GM23338 (cell line): ENCODE data around the gene TGIF2. TPM values are rescaled to one million over a fixed set of nuclear protein-coding genes. Genes with fewer than 3 reads are reported as not detected.

Source experiments
- CREB1 ChIP-seq: fragments of 250-450 bp; sonication (Bioruptor Pico); IDR thresholded peaks from 2 replicates; pipeline ENCODE4 v1.5.0; 2020; ENCODE audit warnings: low read depth, mild to moderate bottlenecking, moderate library complexity
- CTCF ChIP-seq, 2 experiments: fragments of 200-600 bp in 1 of 2; sonication (generic) in 1 of 2; conservative IDR thresholded peaks; 2 replicates each; pipeline versions ENCODE4 v1.5.1 to v1.6.1; 2016 to 2017; ENCODE audit warnings: antibody characterized with exemption in 2 of 2, low read depth in 2 of 2, mild to moderate bottlenecking in 2 of 2, moderate library complexity in 1 of 2
- JUNB ChIP-seq: IDR thresholded peaks from one replicate; pipeline ENCODE4 v1.6.1; 2016; ENCODE audit warnings: antibody characterized with exemption; ENCODE audit not compliant: unreplicated experiment
- NANOG ChIP-seq: IDR thresholded peaks from 2 replicates; pipeline ENCODE4 v1.6.1; 2016; ENCODE audit warnings: antibody characterized with exemption, borderline replicate concordance
- STAT1 ChIP-seq: IDR thresholded peaks from one replicate; pipeline ENCODE4 v1.6.1; 2016; ENCODE audit warnings: antibody characterized with exemption; ENCODE audit not compliant: unreplicated experiment
- ZNF114 ChIP-seq: fragments of 250-450 bp; sonication (Bioruptor Pico); IDR thresholded peaks from 2 replicates; pipeline ENCODE4 v1.5.0; 2020; ENCODE audit warnings: mild to moderate bottlenecking, moderate library complexity
- polyA plus RNA-seq: library from polyadenylated mRNA; unstranded; fragments of >200 nt; fragmentation: Nextera tagmentation; extraction: Ambion mirVana; gene quantifications from 2 replicates; pipeline ENCODE4 v1.2.1, GENCODE V29; 2016
- total RNA-seq: library from RNA; depleted of rRNA; stranded (reverse); fragments of >200 nt; shearing (Covaris generic); gene quantifications from 2 replicates; pipeline ENCODE4 v1.2.3, GENCODE V29; 2014
- TF ChIP-seq, protein P1 (sequence below): fragments of 250-450 bp; sonication (Bioruptor Pico); IDR thresholded peaks from 2 replicates; pipeline ENCODE4 v1.5.0; 2020; ENCODE audit warnings: mild to moderate bottlenecking, moderate library complexity
- TF ChIP-seq, protein P2 (sequence below): IDR thresholded peaks from 2 replicates; pipeline ENCODE4 v1.6.1; 2016; ENCODE audit warnings: antibody characterized with exemption

The TGIF2 gene
- total and polyA plus RNA-seq, 2 experiments from 2014 or later: 47.6 to 63.2 TPM

DNA sequence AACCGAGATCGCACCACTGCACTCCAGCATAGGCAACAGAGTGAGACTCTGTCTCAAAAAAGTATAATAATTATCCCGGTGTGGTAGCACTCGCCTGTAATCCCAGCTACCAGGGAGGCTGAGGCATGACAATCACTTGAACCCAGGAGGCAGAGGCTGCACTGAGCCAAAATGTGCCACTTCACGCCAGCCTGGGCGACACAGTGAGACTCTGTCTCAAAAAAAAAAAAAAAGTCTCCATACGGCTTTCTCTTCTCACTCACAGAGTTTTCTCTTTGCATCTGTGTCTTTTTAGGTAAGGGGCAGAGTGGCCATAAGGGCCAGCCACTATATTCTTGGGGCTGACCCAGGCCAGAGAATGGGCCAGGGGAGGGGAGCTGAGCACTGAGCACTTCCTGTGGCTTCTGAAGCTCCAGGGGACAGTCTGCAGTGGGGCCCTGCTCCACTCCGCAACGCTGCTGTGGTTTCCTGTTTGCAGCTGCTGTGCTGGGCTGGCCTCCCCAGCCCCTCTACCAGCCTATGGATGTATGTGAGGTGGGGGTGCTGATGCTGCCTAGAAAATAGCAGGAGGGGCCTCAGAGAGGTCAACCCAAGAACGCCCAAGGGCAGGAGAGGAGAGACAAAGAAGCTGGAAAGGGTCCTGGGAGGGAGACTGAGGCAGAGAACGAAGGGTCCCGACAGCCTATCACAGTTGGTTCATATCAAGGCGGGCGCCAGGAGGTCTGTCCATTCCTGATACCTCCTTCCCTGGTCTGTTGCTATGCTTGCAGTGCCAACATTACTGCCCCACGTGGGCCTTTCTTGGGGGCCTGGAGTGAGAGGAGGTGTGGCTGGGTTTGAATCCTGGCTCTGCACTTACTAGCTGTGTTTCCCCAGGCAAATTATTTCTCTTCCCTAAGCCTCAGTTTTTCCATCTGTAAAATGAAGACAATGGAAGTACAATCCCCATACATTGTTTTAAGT lies 56.6 kb downstream of the TGIF2 start (continued):
- TF ChIP-seq, protein P1, sequence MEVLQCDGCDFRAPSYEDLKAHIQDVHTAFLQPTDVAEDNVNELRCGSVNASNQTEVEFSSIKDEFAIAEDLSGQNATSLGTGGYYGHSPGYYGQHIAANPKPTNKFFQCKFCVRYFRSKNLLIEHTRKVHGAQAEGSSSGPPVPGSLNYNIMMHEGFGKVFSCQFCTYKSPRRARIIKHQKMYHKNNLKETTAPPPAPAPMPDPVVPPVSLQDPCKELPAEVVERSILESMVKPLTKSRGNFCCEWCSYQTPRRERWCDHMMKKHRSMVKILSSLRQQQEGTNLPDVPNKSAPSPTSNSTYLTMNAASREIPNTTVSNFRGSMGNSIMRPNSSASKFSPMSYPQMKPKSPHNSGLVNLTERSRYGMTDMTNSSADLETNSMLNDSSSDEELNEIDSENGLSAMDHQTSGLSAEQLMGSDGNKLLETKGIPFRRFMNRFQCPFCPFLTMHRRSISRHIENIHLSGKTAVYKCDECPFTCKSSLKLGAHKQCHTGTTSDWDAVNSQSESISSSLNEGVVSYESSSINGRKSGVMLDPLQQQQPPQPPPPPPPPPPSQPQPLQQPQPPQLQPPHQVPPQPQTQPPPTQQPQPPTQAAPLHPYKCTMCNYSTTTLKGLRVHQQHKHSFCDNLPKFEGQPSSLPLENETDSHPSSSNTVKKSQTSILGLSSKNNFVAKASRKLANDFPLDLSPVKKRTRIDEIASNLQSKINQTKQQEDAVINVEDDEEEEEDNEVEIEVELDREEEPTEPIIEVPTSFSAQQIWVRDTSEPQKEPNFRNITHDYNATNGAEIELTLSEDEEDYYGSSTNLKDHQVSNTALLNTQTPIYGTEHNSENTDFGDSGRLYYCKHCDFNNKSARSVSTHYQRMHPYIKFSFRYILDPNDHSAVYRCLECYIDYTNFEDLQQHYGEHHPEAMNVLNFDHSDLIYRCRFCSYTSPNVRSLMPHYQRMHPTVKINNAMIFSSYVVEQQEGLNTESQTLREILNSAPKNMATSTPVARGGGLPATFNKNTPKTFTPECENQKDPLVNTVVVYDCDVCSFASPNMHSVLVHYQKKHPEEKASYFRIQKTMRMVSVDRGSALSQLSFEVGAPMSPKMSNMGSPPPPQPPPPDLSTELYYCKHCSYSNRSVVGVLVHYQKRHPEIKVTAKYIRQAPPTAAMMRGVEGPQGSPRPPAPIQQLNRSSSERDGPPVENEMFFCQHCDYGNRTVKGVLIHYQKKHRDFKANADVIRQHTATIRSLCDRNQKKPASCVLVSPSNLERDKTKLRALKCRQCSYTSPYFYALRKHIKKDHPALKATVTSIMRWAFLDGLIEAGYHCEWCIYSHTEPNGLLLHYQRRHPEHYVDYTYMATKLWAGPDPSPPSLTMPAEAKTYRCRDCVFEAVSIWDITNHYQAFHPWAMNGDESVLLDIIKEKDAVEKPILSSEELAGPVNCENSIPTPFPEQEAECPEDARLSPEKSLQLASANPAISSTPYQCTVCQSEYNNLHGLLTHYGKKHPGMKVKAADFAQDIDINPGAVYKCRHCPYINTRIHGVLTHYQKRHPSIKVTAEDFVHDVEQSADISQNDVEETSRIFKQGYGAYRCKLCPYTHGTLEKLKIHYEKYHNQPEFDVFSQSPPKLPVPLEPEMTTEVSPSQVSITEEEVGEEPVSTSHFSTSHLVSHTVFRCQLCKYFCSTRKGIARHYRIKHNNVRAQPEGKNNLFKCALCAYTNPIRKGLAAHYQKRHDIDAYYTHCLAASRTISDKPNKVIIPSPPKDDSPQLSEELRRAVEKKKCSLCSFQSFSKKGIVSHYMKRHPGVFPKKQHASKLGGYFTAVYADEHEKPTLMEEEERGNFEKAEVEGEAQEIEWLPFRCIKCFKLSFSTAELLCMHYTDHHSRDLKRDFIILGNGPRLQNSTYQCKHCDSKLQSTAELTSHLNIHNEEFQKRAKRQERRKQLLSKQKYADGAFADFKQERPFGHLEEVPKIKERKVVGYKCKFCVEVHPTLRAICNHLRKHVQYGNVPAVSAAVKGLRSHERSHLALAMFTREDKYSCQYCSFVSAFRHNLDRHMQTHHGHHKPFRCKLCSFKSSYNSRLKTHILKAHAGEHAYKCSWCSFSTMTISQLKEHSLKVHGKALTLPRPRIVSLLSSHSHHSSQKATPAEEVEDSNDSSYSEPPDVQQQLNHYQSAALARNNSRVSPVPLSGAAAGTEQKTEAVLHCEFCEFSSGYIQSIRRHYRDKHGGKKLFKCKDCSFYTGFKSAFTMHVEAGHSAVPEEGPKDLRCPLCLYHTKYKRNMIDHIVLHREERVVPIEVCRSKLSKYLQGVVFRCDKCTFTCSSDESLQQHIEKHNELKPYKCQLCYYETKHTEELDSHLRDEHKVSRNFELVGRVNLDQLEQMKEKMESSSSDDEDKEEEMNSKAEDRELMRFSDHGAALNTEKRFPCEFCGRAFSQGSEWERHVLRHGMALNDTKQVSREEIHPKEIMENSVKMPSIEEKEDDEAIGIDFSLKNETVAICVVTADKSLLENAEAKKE (CRISPR knock-in tag): no peak
- TF ChIP-seq JUNB (no peak), CTCF (conservative IDR thresholded peaks at IDR 0.05; ENCODE audit: low read depth in 2 of 2) (no peak), CREB1 (CRISPR knock-in tag) (no peak), STAT1 (no peak), ZNF114 (no peak), NANOG (no peak)
- TF ChIP-seq, protein P2, sequence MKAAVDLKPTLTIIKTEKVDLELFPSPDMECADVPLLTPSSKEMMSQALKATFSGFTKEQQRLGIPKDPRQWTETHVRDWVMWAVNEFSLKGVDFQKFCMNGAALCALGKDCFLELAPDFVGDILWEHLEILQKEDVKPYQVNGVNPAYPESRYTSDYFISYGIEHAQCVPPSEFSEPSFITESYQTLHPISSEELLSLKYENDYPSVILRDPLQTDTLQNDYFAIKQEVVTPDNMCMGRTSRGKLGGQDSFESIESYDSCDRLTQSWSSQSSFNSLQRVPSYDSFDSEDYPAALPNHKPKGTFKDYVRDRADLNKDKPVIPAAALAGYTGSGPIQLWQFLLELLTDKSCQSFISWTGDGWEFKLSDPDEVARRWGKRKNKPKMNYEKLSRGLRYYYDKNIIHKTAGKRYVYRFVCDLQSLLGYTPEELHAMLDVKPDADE: no peak
